WTC11 (cell line): Measurements from ENCODE around the gene MCFD2. TPM values are rescaled to one million over a fixed set of nuclear protein-coding genes. Genes with fewer than 3 reads are reported as not detected.

Experiments
- ATAC-seq: fragments of 200-7000 bp; cut with Tn5 transposase; 2 replicates; pipeline ENCODE4 v1.10.0; 2021; ENCODE audit warnings: mild to moderate bottlenecking, moderate library complexity
- CTCF ChIA-PET: fragments of 300-600 bp; sonication (Branson Sonifier 250); formaldehyde crosslinking; loops from one replicate; lab custom pipeline; 2021; ENCODE audit warnings: antibody characterized with exemption; lab: Charles Lee
- POLR2A ChIA-PET: fragments of 350-600 bp; sonication (Branson Sonifier 250); formaldehyde crosslinking; loops from one replicate; lab custom pipeline; 2021; ENCODE audit warnings: antibody characterized with exemption; lab: Charles Lee
- DNase-seq: peaks from one replicate; pipeline ENCODE4 v3.0.0; 2021; ENCODE audit warnings: low spot score
- H3K27ac Mint-ChIP-seq: 2 replicates; pipeline ENCODE4 v1.8.0; 2021; ENCODE audit warnings: mixed read lengths
- H3K27me3 Mint-ChIP-seq: 2 replicates; pipeline ENCODE4 v1.8.0; 2021; ENCODE audit warnings: low read depth, mild to moderate bottlenecking, moderate library complexity, mixed read lengths
- H3K36me3 Mint-ChIP-seq: 2 replicates; pipeline ENCODE4 v1.8.0; 2021; ENCODE audit warnings: mixed read lengths
- H3K4me1 Mint-ChIP-seq: 2 replicates; pipeline ENCODE4 v1.8.0; 2022; ENCODE audit warnings: mixed read lengths
- H3K4me3 Mint-ChIP-seq: 2 replicates; pipeline ENCODE4 v1.8.0; 2021; ENCODE audit warnings: mild to moderate bottlenecking, moderate library complexity, mixed read lengths
- H3K9me3 Mint-ChIP-seq: 2 replicates; pipeline ENCODE4 v1.8.0; 2021; ENCODE audit warnings: mixed read lengths
- HMGA2 ChIP-seq: fragments of 250-450 bp; sonication (Bioruptor Pico); IDR thresholded peaks from 2 replicates; pipeline ENCODE4 v1.4.0; 2021; ENCODE audit warnings: mild to moderate bottlenecking, moderate library complexity
- JUN ChIP-seq: sonication (generic); formaldehyde crosslinking; IDR thresholded peaks from 2 replicates; pipeline ENCODE4 v1.8.0; 2023; ENCODE audit warnings: mild to moderate bottlenecking, missing genetic modification reagents
- NR2C2 ChIP-seq: sonication (generic); formaldehyde crosslinking; IDR thresholded peaks from 2 replicates; pipeline ENCODE4 v1.8.0; 2022; ENCODE audit warnings: mild to moderate bottlenecking, missing genetic modification reagents
- NR3C1 ChIP-seq: sonication (generic); formaldehyde crosslinking; conservative IDR thresholded peaks from 2 replicates; pipeline ENCODE4 v1.8.1; 2023; ENCODE audit warnings: low read depth, mild to moderate bottlenecking, missing genetic modification reagents
- OVOL2 ChIP-seq: fragments of 250-450 bp; sonication (Bioruptor Pico); IDR thresholded peaks from 2 replicates; pipeline ENCODE4 v1.9.0; 2021; ENCODE audit warnings: mild to moderate bottlenecking, borderline replicate concordance
- TCF7 ChIP-seq: sonication (generic); formaldehyde crosslinking; IDR thresholded peaks from 2 replicates; pipeline ENCODE4 v1.8.0; 2022; ENCODE audit warnings: mild to moderate bottlenecking, low read depth, missing genetic modification reagents, moderate library complexity
- TEAD4 ChIP-seq: sonication (generic); formaldehyde crosslinking; IDR thresholded peaks from 2 replicates; pipeline ENCODE4 v1.8.0; 2022; ENCODE audit warnings: mild to moderate bottlenecking, missing genetic modification reagents
- ZBTB21 ChIP-seq: sonication (generic); formaldehyde crosslinking; IDR thresholded peaks from 2 replicates; pipeline ENCODE4 v1.8.1; 2023; ENCODE audit warnings: mild to moderate bottlenecking, missing genetic modification reagents, borderline replicate concordance
- ZNF121 ChIP-seq: sonication (generic); formaldehyde crosslinking; IDR thresholded peaks from 2 replicates; pipeline ENCODE4 v1.8.0; 2023; ENCODE audit warnings: missing genetic modification reagents
- ZNF138 ChIP-seq: sonication (generic); formaldehyde crosslinking; conservative IDR thresholded peaks from 2 replicates; pipeline ENCODE4 v1.8.1; 2022; ENCODE audit warnings: mild to moderate bottlenecking, moderate library complexity, missing genetic modification reagents
- ZNF317 ChIP-seq: sonication (generic); formaldehyde crosslinking; IDR thresholded peaks from 2 replicates; pipeline ENCODE4 v1.8.1; 2023; ENCODE audit warnings: low read depth, mild to moderate bottlenecking, moderate library complexity, missing genetic modification reagents, borderline replicate concordance
- ZNF423 ChIP-seq: fragments of 250-450 bp; sonication (Bioruptor Pico); IDR thresholded peaks from 2 replicates; pipeline ENCODE4 v2.1.2; 2022; ENCODE audit warnings: mild to moderate bottlenecking, moderate library complexity
- ZNF671 ChIP-seq: fragments of 250-450 bp; sonication (Bioruptor Pico); IDR thresholded peaks from 2 replicates; pipeline ENCODE4 v1.8.0; 2021; ENCODE audit warnings: mild to moderate bottlenecking
- total RNA-seq: library from RNA; stranded (reverse); gene quantifications from 3 replicates; pipeline ENCODE4 v1.2.3, GENCODE V29; 2021
- TF ChIP-seq, protein P1 (sequence below): sonication (generic); formaldehyde crosslinking; IDR thresholded peaks from 2 replicates; pipeline ENCODE4 v1.8.0; 2023; ENCODE audit warnings: missing genetic modification reagents, mild to moderate bottlenecking, borderline replicate concordance
- TF ChIP-seq, protein P2 (sequence below): sonication (generic); formaldehyde crosslinking; IDR thresholded peaks from 2 replicates; pipeline ENCODE4 v1.8.0; 2023; ENCODE audit warnings: missing genetic modification reagents
- TF ChIP-seq, protein P3 (sequence below): sonication (generic); formaldehyde crosslinking; IDR thresholded peaks from 2 replicates; pipeline ENCODE4 v1.8.0; 2022; ENCODE audit warnings: mild to moderate bottlenecking, missing genetic modification reagents
- TF ChIP-seq, protein P4 (sequence below): sonication (generic); formaldehyde crosslinking; IDR thresholded peaks from 2 replicates; pipeline ENCODE4 v1.8.0; 2022; ENCODE audit warnings: mild to moderate bottlenecking, missing genetic modification reagents
- TF ChIP-seq, protein P5 (sequence below): sonication (generic); formaldehyde crosslinking; IDR thresholded peaks from 2 replicates; pipeline ENCODE4 v1.8.1; 2023; ENCODE audit warnings: mild to moderate bottlenecking, moderate library complexity, missing genetic modification reagents

The MCFD2 gene
- total RNA-seq, 1 experiment from 2014 or later, result 68.1 TPM

DNA sequence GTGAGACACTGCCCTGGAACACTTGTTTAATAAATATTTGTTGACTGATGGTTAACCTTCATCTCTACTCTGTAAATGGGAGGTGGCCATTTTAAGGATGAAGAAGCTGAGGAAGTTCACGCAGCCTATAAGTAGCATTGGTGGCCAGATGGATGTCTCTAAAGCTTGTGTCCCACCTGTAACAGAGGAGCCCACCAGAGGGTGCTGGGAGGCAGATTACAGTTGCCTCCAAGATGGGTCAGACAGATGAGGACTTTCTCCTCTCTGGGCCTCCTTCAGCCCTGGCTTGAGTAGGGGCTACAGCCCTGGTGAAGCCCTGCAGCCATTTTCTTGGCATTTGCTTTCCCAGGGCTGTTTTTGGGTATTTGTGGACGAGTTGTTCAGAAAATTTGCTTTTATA is 45.0 kb upstream of the MCFD2 start:
- ATAC-seq (peak; percentile 38; the same call in 1 of the 2 replicates), DNase-seq (no peak)
- peaks cover 14% of the 10 kb centered on the region for H3K36me3 Mint-ChIP-seq
- no peak overlapping the region for H3K4me3 Mint-ChIP-seq
- ChIA-PET CTCF (interaction anchor here (1.4 to 1.8 kb wide), 3 partner anchors 28 to 362 kb away, joined by 4 to 5 read pairs (median 4); no protein-coding TSS in a partner anchor), POLR2A (no interaction called here)
- no peaks in the 10 kb centered on the region for H3K9me3 Mint-ChIP-seq
- no peak overlapping the region for H3K27ac Mint-ChIP-seq
- H3K27me3 Mint-ChIP-seq, result no peaks in the 10 kb centered on the region
- no peak for TF ChIP-seq ZBTB21 (CRISPR knock-in tag)
- TF ChIP-seq ZNF138 (CRISPR knock-in tag), result no peak
- no peak for TF ChIP-seq NR3C1
- TF ChIP-seq, protein P1, sequence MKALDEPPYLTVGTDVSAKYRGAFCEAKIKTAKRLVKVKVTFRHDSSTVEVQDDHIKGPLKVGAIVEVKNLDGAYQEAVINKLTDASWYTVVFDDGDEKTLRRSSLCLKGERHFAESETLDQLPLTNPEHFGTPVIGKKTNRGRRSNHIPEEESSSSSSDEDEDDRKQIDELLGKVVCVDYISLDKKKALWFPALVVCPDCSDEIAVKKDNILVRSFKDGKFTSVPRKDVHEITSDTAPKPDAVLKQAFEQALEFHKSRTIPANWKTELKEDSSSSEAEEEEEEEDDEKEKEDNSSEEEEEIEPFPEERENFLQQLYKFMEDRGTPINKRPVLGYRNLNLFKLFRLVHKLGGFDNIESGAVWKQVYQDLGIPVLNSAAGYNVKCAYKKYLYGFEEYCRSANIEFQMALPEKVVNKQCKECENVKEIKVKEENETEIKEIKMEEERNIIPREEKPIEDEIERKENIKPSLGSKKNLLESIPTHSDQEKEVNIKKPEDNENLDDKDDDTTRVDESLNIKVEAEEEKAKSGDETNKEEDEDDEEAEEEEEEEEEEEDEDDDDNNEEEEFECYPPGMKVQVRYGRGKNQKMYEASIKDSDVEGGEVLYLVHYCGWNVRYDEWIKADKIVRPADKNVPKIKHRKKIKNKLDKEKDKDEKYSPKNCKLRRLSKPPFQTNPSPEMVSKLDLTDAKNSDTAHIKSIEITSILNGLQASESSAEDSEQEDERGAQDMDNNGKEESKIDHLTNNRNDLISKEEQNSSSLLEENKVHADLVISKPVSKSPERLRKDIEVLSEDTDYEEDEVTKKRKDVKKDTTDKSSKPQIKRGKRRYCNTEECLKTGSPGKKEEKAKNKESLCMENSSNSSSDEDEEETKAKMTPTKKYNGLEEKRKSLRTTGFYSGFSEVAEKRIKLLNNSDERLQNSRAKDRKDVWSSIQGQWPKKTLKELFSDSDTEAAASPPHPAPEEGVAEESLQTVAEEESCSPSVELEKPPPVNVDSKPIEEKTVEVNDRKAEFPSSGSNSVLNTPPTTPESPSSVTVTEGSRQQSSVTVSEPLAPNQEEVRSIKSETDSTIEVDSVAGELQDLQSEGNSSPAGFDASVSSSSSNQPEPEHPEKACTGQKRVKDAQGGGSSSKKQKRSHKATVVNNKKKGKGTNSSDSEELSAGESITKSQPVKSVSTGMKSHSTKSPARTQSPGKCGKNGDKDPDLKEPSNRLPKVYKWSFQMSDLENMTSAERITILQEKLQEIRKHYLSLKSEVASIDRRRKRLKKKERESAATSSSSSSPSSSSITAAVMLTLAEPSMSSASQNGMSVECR, result no peak
- TF ChIP-seq, protein P2, sequence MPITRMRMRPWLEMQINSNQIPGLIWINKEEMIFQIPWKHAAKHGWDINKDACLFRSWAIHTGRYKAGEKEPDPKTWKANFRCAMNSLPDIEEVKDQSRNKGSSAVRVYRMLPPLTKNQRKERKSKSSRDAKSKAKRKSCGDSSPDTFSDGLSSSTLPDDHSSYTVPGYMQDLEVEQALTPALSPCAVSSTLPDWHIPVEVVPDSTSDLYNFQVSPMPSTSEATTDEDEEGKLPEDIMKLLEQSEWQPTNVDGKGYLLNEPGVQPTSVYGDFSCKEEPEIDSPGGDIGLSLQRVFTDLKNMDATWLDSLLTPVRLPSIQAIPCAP (CRISPR knock-in tag), result no peak
- TF ChIP-seq, protein P3, sequence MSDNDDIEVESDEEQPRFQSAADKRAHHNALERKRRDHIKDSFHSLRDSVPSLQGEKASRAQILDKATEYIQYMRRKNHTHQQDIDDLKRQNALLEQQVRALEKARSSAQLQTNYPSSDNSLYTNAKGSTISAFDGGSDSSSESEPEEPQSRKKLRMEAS (CRISPR knock-in tag), result no peak
- no peak for TF ChIP-seq TEAD4
- TF ChIP-seq, protein P4, sequence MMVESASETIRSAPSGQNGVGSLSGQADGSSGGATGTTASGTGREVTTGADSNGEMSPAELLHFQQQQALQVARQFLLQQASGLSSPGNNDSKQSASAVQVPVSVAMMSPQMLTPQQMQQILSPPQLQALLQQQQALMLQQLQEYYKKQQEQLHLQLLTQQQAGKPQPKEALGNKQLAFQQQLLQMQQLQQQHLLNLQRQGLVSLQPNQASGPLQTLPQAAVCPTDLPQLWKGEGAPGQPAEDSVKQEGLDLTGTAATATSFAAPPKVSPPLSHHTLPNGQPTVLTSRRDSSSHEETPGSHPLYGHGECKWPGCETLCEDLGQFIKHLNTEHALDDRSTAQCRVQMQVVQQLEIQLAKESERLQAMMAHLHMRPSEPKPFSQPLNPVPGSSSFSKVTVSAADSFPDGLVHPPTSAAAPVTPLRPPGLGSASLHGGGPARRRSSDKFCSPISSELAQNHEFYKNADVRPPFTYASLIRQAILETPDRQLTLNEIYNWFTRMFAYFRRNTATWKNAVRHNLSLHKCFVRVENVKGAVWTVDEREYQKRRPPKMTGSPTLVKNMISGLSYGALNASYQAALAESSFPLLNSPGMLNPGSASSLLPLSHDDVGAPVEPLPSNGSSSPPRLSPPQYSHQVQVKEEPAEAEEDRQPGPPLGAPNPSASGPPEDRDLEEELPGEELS, result no peak
- no peak for TF ChIP-seq OVOL2
- H3K4me1 Mint-ChIP-seq, result no peaks in the 10 kb centered on the region

DNA sequence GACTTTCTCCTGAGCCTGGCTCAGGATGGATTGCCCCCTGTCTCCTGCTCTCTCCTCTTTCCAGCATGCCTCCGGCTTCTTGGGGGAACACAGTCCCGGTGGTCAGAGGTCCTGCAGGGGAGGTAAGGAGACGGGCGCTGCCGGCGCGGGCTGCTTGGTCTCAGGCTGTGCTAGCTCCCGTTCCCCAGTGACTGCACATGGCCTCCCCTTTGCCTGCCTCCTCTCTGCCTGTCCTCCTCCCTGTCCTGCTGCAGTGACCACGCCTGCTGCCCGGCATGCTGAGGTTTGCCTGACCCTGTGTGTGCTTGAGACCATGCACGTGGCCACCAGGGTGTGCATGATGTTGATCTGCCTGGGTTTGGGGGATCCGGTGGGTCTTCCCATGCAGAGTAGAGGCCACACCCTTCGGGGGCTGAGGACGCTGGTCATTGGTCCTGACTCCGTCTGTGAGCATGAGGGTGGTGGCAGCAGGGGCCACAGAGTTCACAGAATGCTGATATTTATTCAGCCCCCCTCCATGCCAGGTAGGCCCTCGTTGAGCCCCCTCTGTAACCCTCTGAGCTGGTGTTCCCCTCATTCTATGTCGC is 42.9 kb upstream of the MCFD2 start:
- no peaks in the 10 kb centered on the region for H3K9me3 Mint-ChIP-seq
- H3K4me3 Mint-ChIP-seq, result no peak overlapping the region
- no peak for TF ChIP-seq TCF7 (CRISPR knock-in tag)
- TF ChIP-seq ZNF317 (CRISPR knock-in tag), result no peak
- TF ChIP-seq JUN (CRISPR knock-in tag), result no peak
- no peak for TF ChIP-seq ZNF423
- TF ChIP-seq, protein P5, sequence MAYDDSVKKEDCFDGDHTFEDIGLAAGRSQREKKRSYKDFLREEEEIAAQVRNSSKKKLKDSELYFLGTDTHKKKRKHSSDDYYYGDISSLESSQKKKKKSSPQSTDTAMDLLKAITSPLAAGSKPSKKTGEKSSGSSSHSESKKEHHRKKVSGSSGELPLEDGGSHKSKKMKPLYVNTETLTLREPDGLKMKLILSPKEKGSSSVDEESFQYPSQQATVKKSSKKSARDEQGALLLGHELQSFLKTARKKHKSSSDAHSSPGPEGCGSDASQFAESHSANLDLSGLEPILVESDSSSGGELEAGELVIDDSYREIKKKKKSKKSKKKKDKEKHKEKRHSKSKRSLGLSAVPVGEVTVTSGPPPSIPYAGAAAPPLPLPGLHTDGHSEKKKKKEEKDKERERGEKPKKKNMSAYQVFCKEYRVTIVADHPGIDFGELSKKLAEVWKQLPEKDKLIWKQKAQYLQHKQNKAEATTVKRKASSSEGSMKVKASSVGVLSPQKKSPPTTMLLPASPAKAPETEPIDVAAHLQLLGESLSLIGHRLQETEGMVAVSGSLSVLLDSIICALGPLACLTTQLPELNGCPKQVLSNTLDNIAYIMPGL (CRISPR knock-in tag), result no peak
- TF ChIP-seq TEAD4, result no peak
- TF ChIP-seq ZNF671 (CRISPR knock-in tag), result no peak
- TF ChIP-seq ZNF121 (CRISPR knock-in tag), result no peak
- TF ChIP-seq NR2C2 (CRISPR knock-in tag), result no peak
- TF ChIP-seq HMGA2, result no peak
- ATAC-seq (no peak), DNase-seq (no peak)
- POLR2A ChIA-PET, result no interaction called here
- H3K27me3 Mint-ChIP-seq, result no peaks in the 10 kb centered on the region
- H3K4me1 Mint-ChIP-seq, result no peaks in the 10 kb centered on the region
- H3K36me3 Mint-ChIP-seq, result peaks cover 14% of the 10 kb centered on the region
- CTCF ChIA-PET, result no interaction called here
- no peak overlapping the region for H3K27ac Mint-ChIP-seq
